GM23248 (cell line): ENCODE measurements around the gene TMEM259.

Experiments
- EZH2 ChIP-seq: fragments of 200-600 bp; sonication (generic); IDR thresholded peaks from 2 replicates; pipeline ENCODE4 v1.6.1; 2018; ENCODE audit warnings: antibody characterized with exemption, mild to moderate bottlenecking; ENCODE audit not compliant: insufficient read depth, poor library complexity, severe bottlenecking
- EZH2phosphoT487 ChIP-seq: fragments of 200-600 bp; sonication (generic); IDR thresholded peaks from 2 replicates; pipeline ENCODE4 v1.6.1; 2018; ENCODE audit warnings: antibody characterized with exemption, moderate library complexity, mild to moderate bottlenecking, low read depth; ENCODE audit not compliant: insufficient read depth

DNA sequence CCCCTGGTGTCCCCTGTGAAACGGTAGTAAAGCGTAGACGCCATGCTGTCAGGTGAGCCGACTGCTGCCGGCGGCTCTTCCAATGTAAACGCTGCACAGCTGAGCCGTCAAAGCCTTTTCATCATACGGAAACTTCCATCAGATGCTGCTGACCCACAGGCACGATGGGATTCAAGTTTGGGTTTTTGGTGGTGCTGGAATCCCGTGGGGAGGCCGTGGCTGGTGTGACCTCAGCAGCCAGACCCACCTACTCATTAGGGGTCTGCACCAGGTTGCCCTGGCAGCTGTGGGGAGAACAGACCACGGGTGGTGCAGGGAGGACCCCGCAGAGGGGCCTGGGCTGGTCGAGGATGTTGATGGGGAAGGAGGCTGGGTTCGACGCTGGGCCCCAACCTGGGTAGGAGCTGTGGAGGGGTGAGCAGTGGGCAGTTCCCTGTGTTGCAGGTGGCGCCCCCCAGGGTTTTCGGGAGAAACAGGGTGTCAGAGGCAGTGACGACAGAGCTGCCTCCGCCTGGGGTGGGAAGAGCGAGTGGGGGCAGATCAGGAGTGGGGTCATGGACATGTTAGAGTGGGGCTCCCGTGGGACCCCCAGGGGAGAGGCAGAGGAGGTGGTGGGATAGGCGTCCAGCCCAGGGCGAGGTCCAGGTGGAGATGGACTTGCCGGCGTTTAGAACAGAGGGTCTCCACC lies 14.1 kb downstream of the TMEM259 start:
- TF ChIP-seq EZH2, result no peak
- TF ChIP-seq EZH2phosphoT487, result no peak
